Muscle of arm (tissue), 12 donors: ENCODE results near the gene CMTM3. TPM values are rescaled to one million over a fixed set of nuclear protein-coding genes. Genes with fewer than 3 reads are reported as not detected.
A peak's percentile ranks its signal among the peaks of the same experiment; 100 is the strongest.
"Not testable (repeated sequence)": the region's sequence is repeated elsewhere in the genome, so short reads cannot be mapped to it uniquely, and the experiment has no call there.

Source experiments
- DNase-seq: peaks from one replicate; pipeline ENCODE4 v3.0.0-alpha.2; 2013
- polyA plus RNA-seq, 12 donors: library from polyadenylated mRNA; unstranded; fragments of 120-200 nt; gene quantifications; one replicate each; pipeline ENCODE4 v1.2.1, GENCODE V29; 2013; ENCODE audit not compliant: insufficient read length in 12 of 12

Gene CMTM3
- polyA plus RNA-seq, 12 donors, result 46.8 to 105 (median 55.4) TPM; not detected in 1

DNA sequence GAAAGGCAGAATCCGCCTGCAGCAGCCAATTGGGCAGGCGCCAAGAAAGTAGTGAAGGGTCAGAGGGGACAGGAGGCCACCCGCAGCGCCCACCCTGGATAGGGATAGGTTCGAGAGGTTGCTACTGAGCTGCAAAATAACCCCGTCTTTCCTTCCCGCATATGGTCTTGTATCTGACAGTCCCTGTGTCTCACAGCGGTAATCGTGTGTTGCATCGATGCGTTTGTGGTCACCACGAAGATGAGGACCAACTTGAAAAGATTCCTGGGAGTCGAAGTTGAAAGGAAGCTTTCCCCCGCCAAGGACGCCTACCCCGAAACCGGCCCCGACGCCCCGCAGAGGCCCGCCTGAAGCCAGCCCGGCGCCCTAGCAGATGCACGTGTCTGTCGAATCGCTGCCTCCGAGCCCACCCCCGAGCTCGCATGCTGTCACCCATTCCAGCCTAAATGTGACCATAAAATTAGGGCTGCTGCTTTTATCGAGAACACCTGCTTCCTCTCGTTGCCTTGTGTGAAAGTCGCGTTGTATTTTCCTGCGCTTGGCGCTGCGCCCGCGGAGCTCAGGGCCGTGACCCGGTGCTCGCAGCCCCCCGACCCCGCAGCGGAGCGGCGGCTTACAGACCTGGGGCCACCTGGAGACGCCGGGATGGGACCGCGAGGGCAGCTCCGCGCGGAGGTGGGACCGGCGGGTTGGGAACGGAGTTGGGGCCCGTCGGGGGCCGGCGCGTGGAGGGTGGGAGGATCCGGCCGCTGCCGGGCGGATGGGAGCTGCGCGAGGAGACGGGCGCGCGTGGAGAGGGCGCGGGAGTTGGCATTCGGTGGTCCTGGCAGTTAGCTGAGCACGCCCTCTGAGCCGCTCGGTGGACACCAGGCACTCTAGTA, 25.6 kb upstream of the CMTM3 start, which contains the start of gene CMTM2:
Gene CMTM2, plus strand, starts transcription at position 813 of the 881 bp plus-strand sequence. CDS start 145 bp downstream, outside the sequence.
- DNase-seq, result no peak

DNA sequence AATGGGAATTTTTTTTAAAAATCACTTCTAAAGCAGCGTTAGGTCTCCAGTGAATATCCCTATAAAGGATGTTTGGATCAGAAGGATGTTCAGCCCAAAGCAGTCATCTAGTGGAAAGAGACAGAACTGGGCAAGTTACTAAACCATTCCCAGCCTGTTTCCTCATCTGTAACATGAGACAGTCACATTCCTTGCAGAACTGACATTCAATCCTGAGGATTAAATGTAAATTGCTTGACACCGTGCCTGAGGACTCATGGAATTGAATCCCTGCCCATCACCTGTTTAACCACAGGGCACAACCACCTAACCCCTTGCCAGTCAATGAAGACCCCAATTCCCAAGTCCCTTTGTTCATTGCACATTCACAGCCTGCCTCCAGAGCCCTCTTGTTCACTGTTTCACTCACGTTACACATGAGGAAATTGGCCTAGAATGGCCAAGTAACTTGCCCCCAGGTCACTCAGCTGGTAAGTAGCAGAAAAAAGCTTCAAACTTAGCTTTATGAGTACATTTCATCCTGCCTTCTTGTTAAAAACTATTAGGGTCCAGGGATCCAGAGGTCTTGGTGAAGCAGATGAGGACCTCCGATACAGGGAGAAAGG, 23.8 kb upstream of the CMTM3 start:
- DNase-seq, result no peak

DNA sequence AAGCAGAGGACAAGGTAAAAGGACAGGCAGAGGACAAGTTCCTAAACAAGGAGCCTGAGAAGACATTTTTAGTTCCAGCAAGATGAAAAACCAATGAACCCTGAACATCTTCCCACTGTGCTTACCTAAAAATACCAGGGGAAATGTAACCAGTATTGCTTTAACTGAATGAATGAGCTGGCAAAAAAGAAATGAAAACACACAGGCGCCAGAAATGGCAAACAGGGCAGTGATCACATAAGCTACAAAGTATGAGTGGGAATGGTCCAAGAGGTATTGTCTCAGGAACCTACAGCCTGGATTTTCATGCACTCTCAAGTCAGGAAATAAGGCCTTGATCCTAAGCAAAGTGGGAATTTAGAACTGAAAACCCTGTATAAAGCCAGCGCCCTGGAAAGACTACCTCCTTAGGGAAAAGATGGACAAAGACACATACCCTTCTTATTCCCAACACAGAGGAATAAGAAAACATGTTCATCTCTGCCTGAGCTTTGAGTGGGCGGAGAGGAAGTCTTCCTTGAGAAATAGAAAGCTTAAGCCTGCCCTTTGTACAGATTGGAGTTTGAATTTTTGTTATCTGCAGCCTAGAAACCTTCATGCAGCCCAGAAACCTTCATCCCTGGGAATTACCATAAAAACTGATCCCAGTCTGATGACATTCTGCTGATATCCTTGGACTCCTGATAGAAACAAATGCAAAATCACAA, 23.1 kb upstream of the CMTM3 start:
- no peak for DNase-seq

DNA sequence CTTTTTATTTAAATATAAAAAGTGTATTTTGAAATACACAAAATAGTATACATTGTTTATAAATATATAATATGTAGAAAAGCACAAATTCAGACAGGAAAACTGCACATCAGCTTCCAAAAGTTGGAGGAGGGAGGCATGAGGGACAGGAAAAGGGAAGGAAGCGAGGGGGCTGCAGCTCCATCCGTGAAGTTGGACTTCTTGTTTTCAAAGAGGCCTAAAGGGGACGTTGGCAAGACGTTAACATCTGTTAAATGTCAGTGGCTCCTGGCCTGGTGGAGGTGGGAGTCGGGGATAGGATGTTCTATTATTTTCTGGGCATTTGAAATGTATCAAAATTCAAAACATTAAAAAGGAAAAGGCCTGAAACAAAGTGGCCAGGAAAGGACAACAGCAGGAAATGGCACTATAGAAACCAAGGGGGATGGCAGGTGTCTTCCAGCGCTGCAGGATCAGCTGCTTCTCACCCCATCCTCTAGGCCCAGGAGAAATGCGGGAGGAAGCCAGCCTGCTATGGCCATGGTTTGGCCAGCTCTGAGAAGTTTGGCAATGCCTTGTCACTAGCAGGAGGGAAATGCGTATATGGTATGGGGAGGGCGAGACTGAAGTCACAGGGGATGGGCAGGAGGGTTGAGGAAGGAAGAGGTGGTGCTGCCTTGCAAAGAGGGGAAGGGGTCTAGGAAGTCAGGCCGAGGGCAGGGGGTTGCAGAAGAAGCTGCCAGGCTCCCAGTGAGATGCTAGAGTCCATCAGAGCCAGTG, 18.8 kb upstream of the CMTM3 start:
- no peak for DNase-seq

DNA sequence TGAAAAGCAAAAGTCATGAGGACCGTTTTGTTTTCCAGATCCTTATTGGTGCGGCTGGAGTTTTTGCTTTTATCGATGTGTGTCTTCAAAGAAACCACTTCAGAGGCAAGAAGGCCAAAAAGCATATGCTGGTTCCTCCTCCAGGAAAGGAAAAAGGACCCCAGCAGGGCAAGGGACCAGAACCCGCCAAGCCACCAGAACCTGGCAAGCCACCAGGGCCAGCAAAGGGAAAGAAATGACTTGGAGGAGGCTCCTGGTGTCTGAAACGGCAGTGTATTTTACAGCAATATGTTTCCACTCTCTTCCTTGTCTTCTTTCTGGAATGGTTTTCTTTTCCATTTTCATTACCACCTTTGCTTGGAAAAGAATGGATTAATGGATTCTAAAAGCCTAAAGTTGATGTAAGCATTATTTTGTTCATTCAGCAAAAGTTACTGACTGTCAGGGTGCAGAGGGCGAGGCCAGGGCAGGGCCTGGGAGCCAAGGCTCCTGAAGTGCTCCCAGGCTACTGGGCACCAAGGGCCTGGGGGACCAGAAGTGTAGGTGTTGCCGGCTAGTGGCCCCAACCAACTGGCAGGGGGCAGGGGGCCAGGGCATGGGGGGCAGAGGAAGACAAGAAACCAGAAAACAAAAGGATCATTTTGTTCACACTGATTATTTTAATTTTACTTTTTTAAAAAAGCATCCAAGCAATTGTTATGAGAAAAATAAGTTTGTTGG, 16.5 kb upstream of the CMTM3 start:
- DNase-seq, result no peak

DNA sequence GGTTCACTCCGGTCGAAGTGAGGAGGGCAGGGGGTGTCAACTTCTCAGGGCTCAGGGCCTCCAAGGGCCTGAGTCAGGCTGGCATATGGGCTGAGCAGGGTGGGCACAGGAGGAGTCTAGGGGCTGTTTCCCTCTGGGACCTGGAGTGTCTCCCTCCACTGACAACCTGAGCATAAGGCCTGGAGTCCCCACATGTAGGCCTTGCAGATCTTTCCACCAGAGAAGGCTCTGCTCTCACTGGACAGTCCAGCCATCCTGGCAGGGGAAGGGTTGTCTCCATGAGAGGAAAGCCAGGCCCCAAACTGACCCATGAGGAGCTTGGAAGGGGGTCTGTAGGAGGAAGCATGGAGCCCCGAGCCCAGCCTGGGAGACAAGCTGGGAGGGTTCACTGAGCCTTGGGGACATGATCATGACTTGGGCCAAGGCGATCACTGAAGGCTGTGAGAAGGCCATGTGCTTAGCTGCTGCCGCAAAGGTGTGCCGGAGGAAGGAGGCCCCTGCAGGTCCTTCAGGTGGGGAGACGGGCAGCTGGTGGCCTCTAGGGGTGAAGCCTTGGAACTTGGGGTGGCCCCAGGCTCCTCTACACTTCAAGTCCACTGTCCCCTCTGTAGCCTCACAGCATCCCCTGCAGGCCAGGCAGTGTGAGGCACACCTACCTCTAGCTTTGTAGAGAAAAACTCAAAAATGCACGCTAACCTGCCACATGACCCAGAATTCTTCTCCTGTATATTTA, 15.4 kb upstream of the CMTM3 start:
- DNase-seq, result no peak

DNA sequence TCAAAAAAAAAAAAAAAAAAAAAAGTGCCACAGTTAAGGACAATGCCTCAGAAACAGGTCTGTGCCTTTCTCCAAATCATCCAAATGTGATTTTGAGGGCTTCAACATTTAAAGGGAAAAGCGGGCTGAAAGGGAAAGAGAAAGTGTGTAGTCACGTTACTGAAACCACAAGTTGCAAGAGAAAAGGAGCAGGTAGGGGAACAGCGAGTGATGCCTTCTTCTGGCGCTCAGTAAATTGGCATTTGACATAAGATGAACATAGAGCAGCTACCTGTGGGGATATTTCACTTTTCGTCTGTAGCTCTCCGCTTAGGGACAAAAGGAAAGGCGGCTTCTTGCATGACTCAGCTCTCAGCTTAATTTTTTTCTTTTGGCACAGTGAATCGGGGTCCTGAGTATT, 14.2 kb upstream of the CMTM3 start:
- DNase-seq, result no peak

DNA sequence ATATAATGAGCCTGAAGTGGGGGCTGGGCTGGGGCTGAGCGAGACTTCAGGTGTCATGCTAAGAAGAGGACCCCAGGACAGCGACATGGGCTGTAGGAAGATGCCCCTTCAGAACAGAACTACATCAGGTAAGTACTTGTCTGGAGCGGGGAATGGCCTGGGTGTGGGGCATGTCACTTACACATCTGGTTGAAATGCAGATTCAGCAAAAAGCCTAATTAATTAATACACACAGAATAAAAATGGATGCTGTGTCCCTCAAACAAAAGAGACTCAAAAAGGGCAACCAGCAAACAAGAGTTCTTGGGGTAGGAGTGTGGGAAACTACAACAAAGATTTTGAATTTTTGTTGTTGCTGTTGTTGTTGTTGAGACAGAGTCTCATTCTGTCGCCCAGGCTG, 13.5 kb upstream of the CMTM3 start:
- no peak for DNase-seq

DNA sequence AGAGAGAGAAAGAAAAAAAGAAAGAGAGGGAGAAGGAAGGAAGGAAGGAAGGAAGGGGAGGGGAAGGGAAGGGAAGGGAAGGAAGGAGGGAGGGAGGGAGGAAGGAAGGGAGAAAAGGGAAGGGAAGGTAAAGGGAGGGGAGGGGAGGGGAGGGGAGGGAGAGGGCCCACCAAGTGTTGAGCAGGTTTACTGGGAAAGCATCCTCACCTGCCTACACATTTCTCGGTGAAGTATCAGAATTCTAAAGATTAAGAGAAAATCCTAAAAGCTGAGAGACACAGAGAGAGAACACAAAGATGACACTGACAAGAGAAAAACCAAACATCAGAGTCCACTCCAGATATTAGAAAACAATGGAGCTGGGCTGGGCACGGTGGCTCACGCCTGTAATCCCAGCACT, 12.3 kb upstream of the CMTM3 start:
- no peak for DNase-seq

DNA sequence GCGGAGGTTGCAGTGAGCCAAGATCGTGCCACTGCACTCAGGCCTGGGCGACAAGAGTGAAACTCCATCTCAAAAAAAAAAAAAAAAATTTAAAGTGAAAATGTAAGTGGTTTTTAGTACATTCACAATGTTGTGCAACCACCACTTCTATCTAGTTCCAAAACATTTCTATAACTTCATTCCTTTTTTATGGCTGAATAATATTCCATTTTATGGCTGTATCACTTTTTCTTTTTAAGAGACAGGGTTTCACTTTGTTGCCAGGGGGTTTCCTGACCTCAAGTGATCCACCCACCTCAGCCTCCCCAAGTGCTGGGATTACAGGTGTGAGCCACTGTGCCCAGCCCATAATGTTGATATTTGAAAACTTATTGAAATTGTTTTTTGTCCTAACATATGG, 11.7 kb upstream of the CMTM3 start:
- no peak for DNase-seq

DNA sequence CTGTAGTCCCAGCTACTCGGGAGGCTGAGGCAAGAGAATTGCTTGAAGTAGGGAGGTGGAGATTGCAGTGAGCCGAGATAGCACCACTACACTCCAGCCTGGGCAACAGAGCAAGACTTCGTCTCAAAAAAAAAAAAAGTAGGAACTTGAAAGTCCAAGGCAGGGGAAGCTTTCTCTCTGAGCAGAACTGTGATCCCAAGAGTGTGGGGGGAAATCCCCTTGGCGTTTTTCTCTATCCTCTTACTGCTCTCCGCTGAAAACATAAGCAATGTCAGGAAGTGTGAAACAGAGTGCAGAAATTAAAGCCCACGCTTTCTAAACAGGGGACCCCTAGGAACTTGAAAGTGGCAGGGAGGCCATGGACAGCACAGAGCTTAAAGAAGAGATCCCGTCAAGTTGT, 9.8 kb upstream of the CMTM3 start:
- no peak for DNase-seq

DNA sequence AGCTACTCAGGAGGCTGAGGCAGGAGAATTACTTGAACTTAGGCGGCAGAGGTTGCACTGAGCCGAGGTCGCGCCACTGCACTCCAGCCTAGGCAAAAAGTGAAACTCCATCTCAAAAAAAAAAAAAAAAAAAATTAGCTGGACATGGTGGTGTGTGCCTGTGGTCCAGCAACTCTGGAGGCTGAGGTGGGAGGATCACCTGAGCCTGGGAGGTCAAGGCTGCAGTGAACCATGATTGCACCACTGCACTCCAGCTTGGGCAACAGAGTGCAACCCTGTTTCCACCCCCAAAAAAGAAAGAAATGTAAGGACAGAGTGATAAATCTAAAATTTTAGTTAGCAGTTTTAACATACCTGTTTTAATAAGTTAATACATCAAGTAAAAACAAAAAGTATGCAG, 7.9 kb upstream of the CMTM3 start:
- DNase-seq, result not testable (repeated sequence)

DNA sequence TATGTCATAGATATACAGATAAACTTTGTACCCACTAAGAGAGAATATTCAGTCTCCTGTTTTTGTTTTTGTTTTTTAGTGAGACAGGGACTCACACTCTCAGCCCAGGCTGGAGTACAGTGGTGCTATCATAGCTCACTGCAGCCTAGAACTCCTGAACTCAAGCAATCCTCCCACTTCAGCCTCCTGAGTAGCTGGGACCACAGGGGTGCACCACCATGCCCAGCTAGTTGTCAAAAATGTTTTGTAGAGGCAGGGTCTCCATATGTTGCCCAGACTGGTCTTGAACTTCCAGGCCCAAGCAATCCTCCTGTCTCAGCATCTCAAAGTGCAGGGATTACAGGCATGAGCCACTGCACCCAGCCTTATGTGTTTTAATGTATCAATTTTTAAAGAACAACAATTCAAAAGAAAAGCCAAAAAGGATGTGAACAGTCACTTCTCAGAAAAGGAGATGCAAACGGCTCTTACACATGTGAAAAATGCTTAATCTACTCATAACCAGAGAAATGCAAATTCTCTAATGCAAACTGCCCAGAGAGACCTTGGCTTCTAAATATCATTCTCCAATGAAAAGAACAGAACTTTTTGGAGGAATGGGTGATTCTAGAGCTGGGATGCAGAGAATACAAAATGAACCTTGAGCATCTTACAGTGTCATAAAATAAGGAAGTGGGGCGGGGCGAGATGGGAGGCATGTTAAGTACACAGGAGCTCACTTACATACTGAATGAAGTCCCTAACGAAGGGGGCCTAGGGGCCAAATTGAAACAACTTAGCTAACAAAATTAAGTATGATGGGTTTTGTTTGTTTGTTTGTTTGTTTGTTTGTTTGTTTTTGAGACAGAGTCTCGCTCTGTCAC, 7.3 kb upstream of the CMTM3 start:
- no peak for DNase-seq

DNA sequence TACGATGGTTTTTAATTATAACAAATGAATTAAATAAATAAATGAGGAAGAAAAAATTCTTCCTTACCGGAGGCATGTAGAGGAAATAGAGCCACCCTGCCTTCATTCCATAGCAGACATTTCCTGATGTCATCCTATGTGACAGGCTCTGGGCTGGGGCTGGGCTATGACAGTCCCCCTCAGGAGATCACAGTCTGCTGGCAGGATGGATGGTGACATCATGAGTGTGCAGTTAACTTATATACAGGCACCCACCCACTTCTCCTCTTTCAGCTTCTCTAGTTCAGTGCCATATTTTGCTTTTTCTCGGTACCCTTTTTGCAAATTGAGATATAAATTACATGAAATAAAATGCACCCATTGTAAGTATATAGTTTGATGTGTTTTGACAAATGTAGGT, 6.4 kb upstream of the CMTM3 start:
- DNase-seq, result no peak

DNA sequence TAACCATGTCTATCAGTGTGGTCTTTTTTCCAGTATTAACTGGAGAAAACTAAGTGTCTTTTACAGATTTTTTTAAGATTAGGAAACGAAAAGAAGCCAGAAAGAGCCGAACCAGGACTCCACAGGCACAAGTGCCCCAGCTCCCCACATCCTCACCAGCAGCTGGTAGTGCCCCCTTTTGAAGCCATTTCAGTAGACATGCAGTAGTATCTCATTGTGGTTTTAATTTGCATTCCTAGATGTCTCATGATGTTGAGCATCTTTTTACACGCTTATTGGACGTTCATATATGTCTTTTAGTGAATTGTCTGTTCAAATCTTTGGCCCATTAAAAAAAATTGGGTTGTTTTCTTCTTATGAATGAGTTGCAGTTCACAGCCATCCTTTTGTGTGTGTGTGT, 4.8 kb upstream of the CMTM3 start:
- no peak for DNase-seq

DNA sequence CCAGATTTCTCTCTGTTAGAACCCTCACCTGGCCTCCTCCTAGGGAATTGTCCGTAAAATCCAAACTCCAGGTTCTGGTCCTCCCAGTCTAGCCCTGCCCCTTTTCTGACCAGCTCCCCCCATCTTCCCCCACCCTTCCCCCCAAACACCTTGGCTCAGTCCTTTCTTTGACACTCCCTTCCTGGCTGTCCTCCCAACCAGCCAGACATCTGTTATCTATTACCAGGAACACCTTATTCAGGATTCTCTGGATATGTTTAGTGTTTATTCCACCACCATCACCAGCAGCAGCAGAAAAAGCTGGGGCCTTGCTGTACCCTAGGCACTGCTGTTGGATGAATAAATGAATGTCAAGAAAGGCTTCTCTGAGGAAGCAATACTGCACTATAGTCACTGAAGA, 4.0 kb upstream of the CMTM3 start:
- no peak for DNase-seq

DNA sequence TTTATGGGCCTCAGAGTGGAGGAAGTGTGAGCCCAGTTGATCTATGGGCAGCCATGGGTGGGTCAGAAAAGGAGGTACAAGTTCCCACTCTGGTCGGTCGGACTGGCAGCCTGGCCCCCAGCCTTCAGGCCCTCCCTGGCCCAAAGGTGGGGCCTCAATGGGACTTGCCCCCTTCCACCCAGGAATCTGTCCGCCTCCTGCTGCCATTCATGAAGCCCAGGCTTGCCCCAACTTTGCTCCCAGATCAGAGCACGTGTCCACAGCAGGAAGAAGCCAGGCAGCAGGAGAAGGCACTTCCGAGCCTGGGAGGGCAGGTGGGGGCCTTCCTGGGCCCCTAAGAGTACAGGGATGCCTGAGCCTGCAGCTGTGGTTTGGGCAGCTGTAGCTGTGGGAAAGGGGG, 3.0 kb upstream of the CMTM3 start:
- DNase-seq, result no peak

DNA sequence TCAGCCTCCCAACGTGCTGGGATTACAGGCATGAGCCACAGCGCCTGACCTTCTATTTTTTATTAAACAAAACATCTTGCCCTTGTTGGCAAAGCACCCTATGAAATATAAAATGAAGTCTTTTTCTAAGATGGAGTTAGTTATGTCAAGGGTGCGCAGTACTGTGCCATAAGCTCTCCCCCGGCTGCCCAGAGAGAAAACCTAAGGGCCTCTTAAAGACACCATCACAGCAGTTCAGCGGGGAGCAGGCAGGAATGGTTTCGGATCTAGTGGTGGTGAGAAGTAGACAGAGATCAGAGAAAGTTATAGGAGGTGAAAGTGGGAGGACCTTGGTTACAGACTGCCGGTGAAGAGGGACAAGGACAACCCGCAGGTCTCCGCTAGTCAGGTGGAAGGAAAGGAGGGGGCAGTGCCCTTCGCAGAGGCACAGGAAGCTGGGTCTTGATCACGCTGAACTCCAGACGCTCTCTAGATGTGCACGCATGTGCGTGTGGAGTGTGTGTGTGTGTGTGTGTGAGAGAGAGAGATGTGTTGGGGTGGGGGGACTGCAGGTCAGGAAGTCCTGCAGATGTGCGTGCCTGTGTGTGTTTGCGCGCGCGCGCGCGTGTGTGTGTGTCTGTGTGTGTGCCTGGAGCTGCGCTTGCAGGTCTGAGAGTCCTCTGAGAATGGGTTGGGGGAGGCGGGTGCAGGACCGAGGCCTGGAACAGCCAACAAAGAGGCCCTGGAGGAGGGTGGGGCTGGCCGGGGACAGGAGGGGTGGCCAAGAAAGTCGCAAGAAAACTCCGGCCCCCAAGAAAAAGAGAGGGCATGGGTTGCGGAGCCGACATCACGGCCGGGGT, 748 bp upstream of the CMTM3 start:
- DNase-seq, result peak; percentile 84
